Mesodermal cell (in vitro differentiated cells): ENCODE results near the gene TTLL11.

ENCODE experiments used
- H3K27ac ChIP-seq: 2 replicates; pipeline ENCODE4 v1.7.0; 2013; ENCODE audit warnings: mild to moderate bottlenecking, low read depth, low read length, moderate library complexity; ENCODE audit not compliant: severe bottlenecking
- H3K36me3 ChIP-seq: 2 replicates; pipeline ENCODE4 v1.7.1; 2013; ENCODE audit warnings: mild to moderate bottlenecking, low read length, moderate library complexity; ENCODE audit not compliant: control insufficient read depth, insufficient read depth
- H3K4me1 ChIP-seq: one replicate; pipeline ENCODE4 v1.7.1; 2013; ENCODE audit warnings: mild to moderate bottlenecking, low read length; ENCODE audit not compliant: insufficient read depth, control insufficient read depth, poor library complexity, severe bottlenecking
- H3K4me3 ChIP-seq: 2 replicates; pipeline ENCODE4 v1.7.0; 2013; ENCODE audit warnings: low read length, control low read depth, mild to moderate bottlenecking; ENCODE audit not compliant: insufficient read depth, poor library complexity, severe bottlenecking; ENCODE audit errors: extremely low read depth
- H3K9me3 ChIP-seq: 2 replicates; pipeline ENCODE4 v1.7.1; 2013; ENCODE audit warnings: mild to moderate bottlenecking, low read length, moderate library complexity; ENCODE audit not compliant: control insufficient read depth
- WGBS, 2 experiments: methylation state at CpG; one replicate each; pipeline ENCODE4 v1.1.5; 2013; ENCODE audit warnings: missing lambda C conversion rate in 2 of 2; ENCODE audit not compliant: insufficient coverage in 2 of 2; 5-methylcytosine and 5-hydroxymethylcytosine counted together

The TTLL11 gene

GRCh38 chr9:121811140-121811539 is 282.0 kb downstream of the TTLL11 start:
- Histone ChIP-seq H3K4me1 (no peaks in the 10 kb centered on the region), H3K27ac (no peak overlapping the region), H3K9me3 (no peaks in the 10 kb centered on the region), H3K4me3 (no peak overlapping the region), H3K36me3 (no peaks in the 10 kb centered on the region)
- WGBS, 2 experiments, result 86 to 87% methylated on average over 9 of the region's 9 CpGs

DNA sequence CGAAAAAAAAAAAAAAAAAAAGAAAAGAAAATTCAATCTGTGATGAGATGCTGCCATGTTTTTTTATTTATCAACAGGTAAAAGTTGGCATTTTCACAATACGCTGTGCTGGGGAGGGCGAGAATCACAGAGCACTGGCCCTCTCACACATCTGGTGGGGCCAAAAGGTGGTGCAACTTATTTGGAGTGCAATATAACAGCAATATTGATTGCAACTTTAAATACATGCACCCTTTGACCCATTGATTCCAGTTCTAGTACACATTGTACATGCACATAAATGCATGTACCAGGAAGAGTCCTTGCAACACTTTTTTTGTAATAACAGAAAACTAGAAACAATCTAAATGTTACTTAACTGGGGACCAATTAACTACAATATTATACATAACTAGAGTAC is 282.6 kb downstream of the TTLL11 start:
- Histone ChIP-seq H3K36me3 (no peaks in the 10 kb centered on the region), H3K27ac (no peak overlapping the region), H3K4me3 (no peak overlapping the region), H3K4me1 (no peaks in the 10 kb centered on the region), H3K9me3 (no peaks in the 10 kb centered on the region)
- 89% methylated on average over 3 of the region's 3 CpGs; no CpG with 5 or more reads in 1 of the 2 experiments for WGBS, 2 experiments

GRCh38 chr9:121809356-121810050 is 283.6 kb downstream of the TTLL11 start:
- Histone ChIP-seq H3K4me1 (no peaks in the 10 kb centered on the region), H3K9me3 (peaks cover 1% of the 10 kb centered on the region), H3K4me3 (no peak overlapping the region), H3K36me3 (no peaks in the 10 kb centered on the region), H3K27ac (no peak overlapping the region)
- 90 to 97% methylated on average over 11 to 14 of the region's 15 CpGs for WGBS, 2 experiments

GRCh38 chr9:121808781-121809180 is 284.3 kb downstream of the TTLL11 start:
- Histone ChIP-seq H3K4me3 (no peak overlapping the region), H3K4me1 (no peaks in the 10 kb centered on the region), H3K36me3 (no peaks in the 10 kb centered on the region), H3K27ac (no peak overlapping the region), H3K9me3 (peaks cover 6% of the 10 kb centered on the region)
- WGBS, 2 experiments, result 78 to 79% methylated on average over 4 of the region's 4 CpGs

DNA sequence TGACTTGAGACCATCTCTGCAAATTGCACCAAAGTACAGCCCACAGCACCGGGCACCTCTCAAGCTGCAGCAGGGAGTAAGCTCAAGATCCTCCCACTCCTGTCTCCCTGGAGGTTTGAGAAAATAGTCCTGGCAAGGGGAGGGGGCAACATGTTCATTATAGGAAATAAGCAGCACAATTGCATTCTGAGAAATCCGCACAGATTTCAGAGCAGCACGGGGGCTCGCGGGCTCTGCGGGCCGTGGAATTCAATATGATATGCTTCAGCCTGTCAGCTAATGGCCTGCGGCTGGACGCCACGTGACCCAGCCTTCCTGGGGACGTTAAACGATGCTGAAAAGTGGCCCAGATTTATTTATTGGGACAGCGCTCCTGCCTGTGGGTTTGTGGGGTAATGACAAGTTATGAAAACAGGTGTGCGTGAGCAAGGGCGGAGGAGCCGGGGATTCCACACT is 285.3 kb downstream of the TTLL11 start:
- Histone ChIP-seq H3K4me3 (no peak overlapping the region), H3K27ac (no peak overlapping the region), H3K9me3 (peaks cover 6% of the 10 kb centered on the region), H3K4me1 (no peaks in the 10 kb centered on the region), H3K36me3 (no peaks in the 10 kb centered on the region)
- WGBS, 2 experiments, result 94 to 96% methylated on average over 11 to 14 of the region's 16 CpGs

DNA sequence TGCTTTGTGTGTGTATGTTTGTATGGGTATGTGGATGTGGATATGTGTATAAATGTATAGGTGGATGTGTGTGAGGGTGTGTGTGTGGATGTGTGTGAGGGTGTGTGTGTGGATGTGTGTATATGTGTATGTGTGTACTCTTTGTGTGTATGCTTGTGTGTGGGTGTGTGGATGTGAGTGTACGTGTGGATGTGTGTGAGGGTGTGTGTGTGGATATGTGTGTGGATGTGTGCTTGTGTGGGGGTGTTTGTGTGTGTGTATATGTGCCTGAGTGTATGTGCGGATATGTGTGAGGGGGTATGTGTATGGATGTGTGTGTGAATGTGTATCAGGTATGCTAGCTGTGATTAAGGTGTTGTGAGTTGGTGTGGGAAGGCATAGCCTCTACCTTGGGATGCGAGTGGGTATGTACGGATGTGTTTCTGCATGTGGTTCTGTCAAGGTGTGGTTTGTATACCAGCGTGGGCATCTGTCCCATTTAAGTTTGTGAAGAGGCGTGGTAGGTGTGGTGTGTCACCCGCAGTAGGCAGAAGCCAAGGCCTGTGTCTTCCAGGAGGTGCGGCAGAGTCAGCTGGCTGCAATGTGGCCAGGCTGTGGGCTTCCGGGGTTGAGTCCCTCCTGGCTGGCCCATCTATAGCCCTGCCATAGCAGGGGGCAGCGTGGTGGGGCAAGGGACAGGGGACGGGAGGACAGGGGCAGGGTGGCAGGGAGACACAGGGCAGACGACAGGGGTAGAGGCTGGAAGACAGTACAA is 285.9 kb downstream of the TTLL11 start:
- Histone ChIP-seq H3K27ac (no peak overlapping the region), H3K36me3 (no peaks in the 10 kb centered on the region), H3K9me3 (peaks cover 6% of the 10 kb centered on the region), H3K4me1 (no peaks in the 10 kb centered on the region), H3K4me3 (no peak overlapping the region)
- WGBS, 2 experiments, result 73 to 80% methylated on average over 8 to 9 of the region's 12 CpGs

GRCh38 chr9:121802753-121803152 is 290.4 kb downstream of the TTLL11 start:
- Histone ChIP-seq H3K36me3 (no peaks in the 10 kb centered on the region), H3K4me3 (no peak overlapping the region), H3K4me1 (no peaks in the 10 kb centered on the region), H3K9me3 (peaks cover 6% of the 10 kb centered on the region), H3K27ac (no peak overlapping the region)
- 79 to 92% methylated on average over 4 to 5 of the region's 5 CpGs for WGBS, 2 experiments

- peaks cover 6% of the 10 kb centered on the region for H3K9me3 ChIP-seq
- no peak overlapping the region for H3K27ac ChIP-seq
- no peaks in the 10 kb centered on the region for H3K36me3 ChIP-seq
- H3K4me3 ChIP-seq, result no peak overlapping the region
- H3K4me1 ChIP-seq, result no peaks in the 10 kb centered on the region
- 94 to 95% methylated on average over 2 of the region's 3 CpGs for WGBS, 2 experiments
Measured at GRCh38 chr9:121801579-121801978, 291.5 kb downstream of the TTLL11 start.

DNA sequence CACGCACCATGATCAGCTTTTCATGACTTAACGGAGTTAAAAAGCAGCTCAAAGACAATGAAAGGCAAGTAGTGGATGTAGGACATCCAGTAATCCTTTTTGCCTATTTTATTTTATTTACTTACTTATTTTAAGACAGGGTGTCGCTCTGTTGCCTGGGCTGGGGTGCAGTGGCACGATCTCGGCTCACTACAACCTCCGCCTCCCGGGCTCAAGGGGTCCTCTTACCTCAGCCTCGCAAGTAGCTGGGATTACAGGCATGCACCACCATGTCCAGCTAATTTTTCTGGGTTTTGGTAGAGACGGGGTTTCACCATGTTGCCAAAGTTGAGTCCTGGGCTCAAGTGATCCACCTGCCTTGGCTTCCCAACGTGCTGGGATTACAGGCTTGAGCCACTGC is 292.7 kb downstream of the TTLL11 start:
- Histone ChIP-seq H3K4me1 (no peaks in the 10 kb centered on the region), H3K36me3 (no peaks in the 10 kb centered on the region), H3K9me3 (peaks cover 6% of the 10 kb centered on the region), H3K4me3 (no peak overlapping the region), H3K27ac (no peak overlapping the region)
- WGBS, 2 experiments, result 91 to 99% methylated on average over 7 to 10 of the region's 10 CpGs

GRCh38 chr9:121798941-121799340 is 294.2 kb downstream of the TTLL11 start:
- Histone ChIP-seq H3K9me3 (no peaks in the 10 kb centered on the region), H3K27ac (no peak overlapping the region), H3K4me1 (no peaks in the 10 kb centered on the region), H3K36me3 (no peaks in the 10 kb centered on the region), H3K4me3 (no peak overlapping the region)
- WGBS, 2 experiments, result 85 to 87% methylated on average over 3 to 4 of the region's 5 CpGs

DNA sequence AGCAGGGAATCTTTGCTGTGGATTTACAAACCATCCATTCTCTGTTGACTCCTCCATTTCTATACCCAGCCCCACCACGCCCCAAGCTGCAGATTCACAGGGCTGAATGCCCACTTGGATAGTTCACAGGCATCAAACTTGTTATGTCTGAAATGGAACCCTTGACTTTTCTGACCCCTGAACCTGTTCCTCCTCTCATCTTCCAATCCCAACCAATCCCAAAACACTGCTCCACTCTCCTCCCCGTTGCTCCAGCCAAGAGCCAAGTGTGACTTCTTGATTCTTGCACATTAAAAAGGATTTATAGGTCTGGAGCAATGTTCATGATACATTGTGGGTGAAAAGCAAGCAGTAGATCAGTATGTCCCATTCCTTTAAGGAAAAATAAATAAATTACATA is 296.0 kb downstream of the TTLL11 start:
- Histone ChIP-seq H3K27ac (no peak overlapping the region), H3K4me3 (no peak overlapping the region), H3K9me3 (no peaks in the 10 kb centered on the region), H3K4me1 (no peaks in the 10 kb centered on the region), H3K36me3 (no peaks in the 10 kb centered on the region)
- 67 to 100% methylated on average over 1 of the region's 2 CpGs for WGBS, 2 experiments
